Suprapubic skin (tissue), 4 donors: ENCODE data around the gene NBL1. TPM values are rescaled to one million over a fixed set of nuclear protein-coding genes. Genes with fewer than 3 reads are reported as not detected.

ENCODE experiments used
- DNase-seq, 2 donors: peaks; one replicate each; pipeline ENCODE4 v3.0.0-alpha.2; 2019; ENCODE audit warnings: low spot score in 2 of 2
- H3K27ac ChIP-seq: fragments of 200-600 bp; sonication (generic); one replicate; pipeline ENCODE4 v1.5.1; 2019
- H3K27me3 ChIP-seq: fragments of 200-600 bp; sonication (generic); one replicate; pipeline ENCODE4 v1.5.1; 2019
- H3K36me3 ChIP-seq: fragments of 200-600 bp; sonication (generic); one replicate; pipeline ENCODE4 v1.5.1; 2019
- H3K4me1 ChIP-seq: fragments of 200-600 bp; sonication (generic); one replicate; pipeline ENCODE4 v1.5.1; 2019
- H3K4me3 ChIP-seq: fragments of 200-600 bp; sonication (generic); one replicate; pipeline ENCODE4 v1.5.1; 2019; ENCODE audit warnings: mild to moderate bottlenecking
- H3K9me3 ChIP-seq: fragments of 200-600 bp; sonication (generic); one replicate; pipeline ENCODE4 v1.5.1; 2019
- CTCF ChIP-seq, 2 donors: fragments of 200-600 bp in 1 of 2; fragments of 450-650 bp in 1 of 2; sonication (generic) in 1 of 2; IDR thresholded peaks; one replicate each; pipeline ENCODE4 v1.5.1; 2016 to 2019; ENCODE audit warnings: antibody characterized with exemption in 2 of 2, mild to moderate bottlenecking in 1 of 2, moderate library complexity in 1 of 2
- EP300 ChIP-seq: sonication (generic); formaldehyde crosslinking; IDR thresholded peaks from one replicate; pipeline ENCODE4 v1.6.1; 2017; ENCODE audit warnings: antibody characterized with exemption
- POLR2A ChIP-seq, 2 donors: fragments of 450-650 bp; IDR thresholded peaks; one replicate each; pipeline ENCODE4 v1.6.1; 2017; ENCODE audit warnings: antibody characterized with exemption in 2 of 2, mild to moderate bottlenecking in 2 of 2, moderate library complexity in 2 of 2
- POLR2AphosphoS5 ChIP-seq, 3 donors: sonication (generic); formaldehyde crosslinking; IDR thresholded peaks; one replicate each; pipeline ENCODE4 v1.6.1; 2017; ENCODE audit warnings: antibody characterized with exemption in 3 of 3
- WGBS: methylation state at CpG from one replicate; pipeline ENCODE4 v1.1.5; 2018; 5-methylcytosine and 5-hydroxymethylcytosine counted together
- total RNA-seq, 4 donors: library from RNA; depleted of rRNA; stranded (reverse); fragments of >200 nt; gene quantifications; one replicate each; pipeline ENCODE4 v1.1.0, GENCODE V29; 2016

Gene NBL1
- total RNA-seq, 4 donors from 2014 or later = 144 to 197 (median 167) TPM

- WGBS = 79% methylated on average over 8 of the region's 11 CpGs
- Histone ChIP-seq H3K9me3 (no peaks in the 10 kb centered on the region), H3K27me3 (peaks cover 5% of the 10 kb centered on the region), H3K27ac (no peak overlapping the region), H3K4me3 (no peak overlapping the region), H3K36me3 (peaks cover 12% of the 10 kb centered on the region), H3K4me1 (no peaks in the 10 kb centered on the region)
- no peak for TF ChIP-seq CTCF (IDR thresholded peaks at IDR 0.05)
- TF ChIP-seq POLR2A (IDR thresholded peaks at IDR 0.05) = no peak
- TF ChIP-seq POLR2AphosphoS5 (IDR thresholded peaks at IDR 0.05) = no peak
- TF ChIP-seq EP300 = no peak
- DNase-seq = no peak
These were observed 34.4 kb downstream of the NBL1 start for GRCh38 chr1:19678493-19678892.

- Histone ChIP-seq H3K9me3 (no peaks in the 10 kb centered on the region), H3K4me3 (no peak overlapping the region), H3K27me3 (peaks cover 5% of the 10 kb centered on the region), H3K36me3 (peaks cover 12% of the 10 kb centered on the region), H3K27ac (no peak overlapping the region), H3K4me1 (no peaks in the 10 kb centered on the region)
- TF ChIP-seq POLR2AphosphoS5 (IDR thresholded peaks at IDR 0.05) (no peak), EP300 (no peak), POLR2A (IDR thresholded peaks at IDR 0.05) (no peak), CTCF (IDR thresholded peaks at IDR 0.05) (no peak)
- WGBS = 93% methylated on average over 22 of the region's 34 CpGs
- DNase-seq = no peak
These were observed 34.9 kb downstream of the NBL1 start for GRCh38 chr1:19678931-19679453.

- H3K4me3 ChIP-seq = no peak overlapping the region
- 76% methylated on average over 4 of the region's 4 CpGs for WGBS
- no peak for DNase-seq
- no peak overlapping the region for H3K27ac ChIP-seq
- peaks cover 12% of the 10 kb centered on the region for H3K36me3 ChIP-seq
- no peaks in the 10 kb centered on the region for H3K4me1 ChIP-seq
- H3K27me3 ChIP-seq = peaks cover 5% of the 10 kb centered on the region
- H3K9me3 ChIP-seq = no peaks in the 10 kb centered on the region
- TF ChIP-seq POLR2A (IDR thresholded peaks at IDR 0.05) = no peak
- no peak for TF ChIP-seq CTCF (IDR thresholded peaks at IDR 0.05)
- TF ChIP-seq POLR2AphosphoS5 (IDR thresholded peaks at IDR 0.05) = no peak
- TF ChIP-seq EP300 = no peak
These were observed 35.6 kb downstream of the NBL1 start for GRCh38 chr1:19679691-19680090.

- H3K27ac ChIP-seq = no peak overlapping the region
- H3K36me3 ChIP-seq = peaks cover 12% of the 10 kb centered on the region
- H3K4me3 ChIP-seq = no peak overlapping the region
- DNase-seq = no peak
- H3K9me3 ChIP-seq = no peaks in the 10 kb centered on the region
- 75% methylated on average over 7 of the region's 7 CpGs for WGBS
- no peak for TF ChIP-seq POLR2A (IDR thresholded peaks at IDR 0.05)
- TF ChIP-seq EP300 = no peak
- TF ChIP-seq CTCF (IDR thresholded peaks at IDR 0.05) = no peak
- no peak for TF ChIP-seq POLR2AphosphoS5 (IDR thresholded peaks at IDR 0.05)
- no peaks in the 10 kb centered on the region for H3K4me1 ChIP-seq
- no peaks in the 10 kb centered on the region for H3K27me3 ChIP-seq
These were observed 36.5 kb downstream of the NBL1 start for GRCh38 chr1:19680644-19681043.

- WGBS = 58% methylated on average over 2 of the region's 3 CpGs
- DNase-seq = no peak
- Histone ChIP-seq H3K27me3 (no peaks in the 10 kb centered on the region), H3K27ac (no peak overlapping the region), H3K4me1 (no peaks in the 10 kb centered on the region), H3K9me3 (no peaks in the 10 kb centered on the region), H3K36me3 (peaks cover 12% of the 10 kb centered on the region), H3K4me3 (no peak overlapping the region)
- TF ChIP-seq POLR2AphosphoS5 (IDR thresholded peaks at IDR 0.05) (no peak), EP300 (no peak), POLR2A (IDR thresholded peaks at IDR 0.05) (no peak), CTCF (IDR thresholded peaks at IDR 0.05) (no peak)
These were observed 38.1 kb downstream of the NBL1 start for GRCh38 chr1:19682257-19682656.
